K562 (cell line): ENCODE measurements around the gene CSAD. TPM values are rescaled to one million over a fixed set of nuclear protein-coding genes. Genes with fewer than 3 reads are reported as not detected.

Experiments used
- BRF1 ChIP-seq: IDR thresholded peaks from 3 replicates; pipeline ENCODE4 v1.6.1; 2011; ENCODE audit warnings: borderline replicate concordance, mild to moderate bottlenecking; ENCODE audit not compliant: insufficient read length; ENCODE audit errors: extremely low read depth
- BRF2 ChIP-seq: IDR thresholded peaks from 3 replicates; pipeline ENCODE4 v1.6.1; 2011; ENCODE audit warnings: borderline replicate concordance, mild to moderate bottlenecking; ENCODE audit not compliant: insufficient read length, insufficient read depth
- CBX3 ChIP-seq, 2 experiments: IDR thresholded peaks; 1 replicate in 1 of 2; 2 replicates in 1 of 2; pipeline ENCODE4 v1.6.1; 2012; ENCODE audit warnings: inconsistent platforms in 2 of 2, low read length in 2 of 2, borderline replicate concordance in 1 of 2, control low read depth in 1 of 2
- E2F6 ChIP-seq, 2 experiments: IDR thresholded peaks; 2 replicates each; pipeline ENCODE4 v1.6.1; 2011; ENCODE audit warnings: borderline replicate concordance in 1 of 2, control low read depth in 1 of 2, low read depth in 1 of 2, low read length in 1 of 2, mild to moderate bottlenecking in 1 of 2, mixed read lengths in 1 of 2, moderate library complexity in 1 of 2; ENCODE audit not compliant: insufficient read depth in 1 of 2, insufficient read length in 1 of 2, poor library complexity in 1 of 2, severe bottlenecking in 1 of 2; ENCODE audit errors: extremely low read depth in 1 of 2
- E4F1 ChIP-seq: fragments of 250-450 bp; sonication (Bioruptor Pico); IDR thresholded peaks from 2 replicates; pipeline ENCODE4 v1.5.0; 2021; ENCODE audit warnings: mild to moderate bottlenecking, borderline replicate concordance
- MXI1 ChIP-seq: IDR thresholded peaks from 2 replicates; pipeline ENCODE4 v1.6.1; 2011; ENCODE audit warnings: low read depth, mild to moderate bottlenecking, improper control_type of control experiment, low read length
- SMARCA4 ChIP-seq: fragments of 450-650 bp; IDR thresholded peaks from 2 replicates; pipeline ENCODE4 v1.6.1; 2016
- SP1 ChIP-seq: sonication (generic); formaldehyde crosslinking; IDR thresholded peaks from 2 replicates; pipeline ENCODE4 v1.8.1; 2022; ENCODE audit warnings: mild to moderate bottlenecking, missing genetic modification reagents
- TFAP4 ChIP-seq: sonication (generic); formaldehyde crosslinking; IDR thresholded peaks from 2 replicates; pipeline ENCODE4 v1.8.0; 2022; ENCODE audit warnings: missing genetic modification reagents, mild to moderate bottlenecking, moderate library complexity, borderline replicate concordance
- ZBTB11 ChIP-seq, 3 experiments: fragments of 200-800 bp in 1 of 3; fragments of 250-450 bp in 1 of 3; fragments of 450-650 bp in 1 of 3; sonication (Bioruptor Pico) in 1 of 3; sonication (Bioruptor generic) in 1 of 3; formaldehyde crosslinking in 1 of 3; IDR thresholded peaks; 2 replicates each; pipeline versions ENCODE4 v1.6.1 to v1.8.0; 2016 to 2022; ENCODE audit warnings: mild to moderate bottlenecking in 2 of 3, missing genetic modification characterization in 2 of 3, missing compliant biosample characterization in 1 of 3, moderate library complexity in 1 of 3
- ZBTB8A ChIP-seq: fragments of 450-650 bp; IDR thresholded peaks from 2 replicates; pipeline ENCODE4 v1.6.1; 2018; ENCODE audit warnings: mild to moderate bottlenecking, moderate library complexity; ENCODE audit not compliant: partially characterized antibody
- ZFP1 ChIP-seq: fragments of 450-650 bp; formaldehyde crosslinking; IDR thresholded peaks from 2 replicates; pipeline ENCODE4 v1.4.0; 2020; ENCODE audit warnings: mild to moderate bottlenecking, mixed read lengths
- ZNF395 ChIP-seq: fragments of 200-800 bp; sonication (Bioruptor generic); IDR thresholded peaks from 2 replicates; pipeline ENCODE4 v1.6.1; 2017; ENCODE audit warnings: missing genetic modification characterization, missing compliant biosample characterization
- ZNF766 ChIP-seq: fragments of 200-800 bp; sonication (Bioruptor generic); conservative IDR thresholded peaks from 2 replicates; pipeline ENCODE4 v1.6.1; 2016; ENCODE audit warnings: missing genetic modification characterization, missing compliant biosample characterization
- polyA plus RNA-seq, 8 experiments: library from polyadenylated mRNA; depleted of rRNA in 4 of 8; stranded (reverse) in 5 of 8; unstranded in 3 of 8; fragments of >200 nt; fragmentation: Nextera tagmentation in 2 of 8; fragmentation: Illumina TruSeq in 1 of 8; extraction: Ambion mirVana in 2 of 8; extraction: Trizol in 1 of 8; gene quantifications; 2 replicates each; pipeline versions ENCODE4 v1.2.1 to v1.2.3, GENCODE V29; 2011 to 2014; ENCODE audit warnings: inconsistent platforms in 1 of 8, missing spikeins in 1 of 8
- total RNA-seq, 7 experiments: library from RNA; depleted of rRNA in 6 of 7; stranded (reverse); fragments of >200 nt in 6 of 7; fragmentation: Illumina TruSeq in 2 of 7; extraction: Trizol in 2 of 7; gene quantifications; 2 replicates each; pipeline versions ENCODE4 v1.2.1 to v1.2.3, GENCODE V29; 2011 to 2021; ENCODE audit warnings: low replicate concordance in 1 of 7

The CSAD gene
- total and polyA plus RNA-seq, 9 of the 15 experiments (the other 6 are each of a cell fraction or from before 2014, with no cell fraction given): 1.8 to 19.6 (median 8.1) TPM

- TF ChIP-seq SP1: peak; percentile 80
- TF ChIP-seq BRF2: no peak
- TF ChIP-seq ZFP1: no peak
- TF ChIP-seq ZNF766 (CRISPR knock-in tag): 0 out of 2 replicates have a peak, but pooled peaks have one; percentile 39
- TF ChIP-seq E2F6 (IDR thresholded peaks at IDR 0.05; ENCODE audit: borderline replicate concordance in 1 of 2, extremely low read depth in 1 of 2, insufficient read depth in 1 of 2, insufficient read length in 1 of 2, low read depth in 1 of 2, low read length in 1 of 2, poor library complexity in 1 of 2, severe bottlenecking in 1 of 2): no peak
- peak; percentile 36; the same call in 1 of the 2 replicates for TF ChIP-seq TFAP4 (CRISPR knock-in tag)
- TF ChIP-seq ZNF395 (CRISPR knock-in tag): peak; percentile 65; the same call in 1 of the 2 replicates
- TF ChIP-seq BRF1: no peak
- TF ChIP-seq ZBTB8A: no peak
- 0 out of 2 replicates have a peak, but pooled peaks have one; percentile 12 for TF ChIP-seq SMARCA4
- 0 out of 6 replicates have a peak, but pooled peaks of 1 of the 3 experiments have one; percentile 20 for TF ChIP-seq ZBTB11 (CRISPR knock-in tag; IDR thresholded peaks at IDR 0.05)
- TF ChIP-seq CBX3 (IDR thresholded peaks at IDR 0.05; ENCODE audit: borderline replicate concordance in 1 of 2, low read length in 2 of 2): 0 out of 3 replicates have a peak, but pooled peaks of 1 of the 2 experiments have one; percentile 1
- TF ChIP-seq MXI1: no peak
- TF ChIP-seq E4F1 (CRISPR knock-in tag): no peak
These were observed 40.0 kb upstream of the CSAD start (continued) for GRCh38 chr12:53220694-53221202.
